ENCODE data around the gene SLC1A6. TPM values are rescaled to one million over a fixed set of nuclear protein-coding genes. Genes with fewer than 3 reads are reported as not detected.
"Not testable (repeated sequence)": the region's sequence is repeated elsewhere in the genome, so short reads cannot be mapped to it uniquely, and the experiment has no call there.

SLC1A6 gene
- total RNA-seq, 1 donor from 2014 or later, result not detected

GRCh38 chr19:14957464-14957863 is 22.2 kb downstream of the SLC1A6 start:
- intact Hi-C loops (cut with micrococcal nuclease), result no loop called here

GRCh38 chr19:14954071-14954655 is 25.5 kb downstream of the SLC1A6 start:
- intact Hi-C loops (cut with micrococcal nuclease), result no loop called here

- intact Hi-C loops (cut with micrococcal nuclease), result no loop called here
Observed at GRCh38 chr19:14952767-14953166, 26.9 kb downstream of the SLC1A6 start.

GRCh38 chr19:14950421-14950820 is 29.2 kb downstream of the SLC1A6 start:
- intact Hi-C loops (cut with micrococcal nuclease), result no loop called here

GRCh38 chr19:14949876-14950275 is 29.8 kb downstream of the SLC1A6 start:
- intact Hi-C loops (cut with micrococcal nuclease), result no loop called here

GRCh38 chr19:14949413-14949812 is 30.3 kb downstream of the SLC1A6 start:
- intact Hi-C loops (cut with micrococcal nuclease), result not testable (repeated sequence)

GRCh38 chr19:14944456-14944855 is 35.2 kb downstream of the SLC1A6 start:
- intact Hi-C loops (cut with micrococcal nuclease), result no loop called here

GRCh38 chr19:14943601-14944000 is 36.1 kb downstream of the SLC1A6 start:
- intact Hi-C loops (cut with micrococcal nuclease), result no loop called here

GRCh38 chr19:14941189-14941588 is 38.5 kb downstream of the SLC1A6 start, which contains the start of gene OR7C2:
OR7C2 (plus strand) TSS chr19:14941489; CDS start chr19:14941489, 0 bp downstream.
- intact Hi-C loops (cut with micrococcal nuclease), result no loop called here

GRCh38 chr19:14940266-14940665 is 39.4 kb downstream of the SLC1A6 start:
- intact Hi-C loops (cut with micrococcal nuclease), result no loop called here

- intact Hi-C loops (cut with micrococcal nuclease), result no loop called here
Observed at GRCh38 chr19:14933506-14933905, 46.2 kb downstream of the SLC1A6 start.

GRCh38 chr19:14916848-14917247 is 62.8 kb downstream of the SLC1A6 start:
- intact Hi-C loops (cut with micrococcal nuclease), result no loop called here

GRCh38 chr19:14915116-14915515 is 64.5 kb downstream of the SLC1A6 start:
- intact Hi-C loops (cut with micrococcal nuclease), result no loop called here

GRCh38 chr19:14906711-14907110 is 73.0 kb downstream of the SLC1A6 start:
- intact Hi-C loops (cut with micrococcal nuclease), result no loop called here

GRCh38 chr19:14901675-14902260 is 77.9 kb downstream of the SLC1A6 start:
- intact Hi-C loops (cut with micrococcal nuclease), result no loop called here

Other genes starting within 250 kb of the SLC1A6 start
- 0.88 and 2.3 TPM in 2 replicates for gene ADGRE2, start 201.3 kb downstream of the SLC1A6 start, total RNA-seq
- gene OR7A5, start 144.7 kb downstream of the SLC1A6 start, total RNA-seq, result not detected in 2 replicates
- not detected in 2 replicates for gene OR7C1, start 144.7 kb downstream of the SLC1A6 start, total RNA-seq
- gene OR7A10, start 130.9 kb downstream of the SLC1A6 start, total RNA-seq, result not detected in 2 replicates
- not detected in 2 replicates for gene OR7A17, start 93.7 kb downstream of the SLC1A6 start, total RNA-seq
- gene OR7C2, start 38.4 kb downstream of the SLC1A6 start, total RNA-seq, result not detected in 2 replicates
- not detected in 2 replicates for gene CASP14, start 69.6 kb upstream of the SLC1A6 start, total RNA-seq
- not detected in 2 replicates for gene OR1I1, start 102.3 kb upstream of the SLC1A6 start, total RNA-seq
- 0.51 and 0.63 TPM in 2 replicates for gene SYDE1, start 127.5 kb upstream of the SLC1A6 start, total RNA-seq
- gene NOTCH3, start 221.1 kb upstream of the SLC1A6 start, total RNA-seq, result not detected in 2 replicates